WTC11 (cell line): ENCODE measurements around the gene ALMS1. TPM values are rescaled to one million over a fixed set of nuclear protein-coding genes. Genes with fewer than 3 reads are reported as not detected.

ENCODE experiments used
- ATAC-seq: fragments of 200-7000 bp; cut with Tn5 transposase; 2 replicates; pipeline ENCODE4 v1.10.0; 2021; ENCODE audit warnings: mild to moderate bottlenecking, moderate library complexity
- CTCF ChIA-PET: fragments of 300-600 bp; sonication (Branson Sonifier 250); formaldehyde crosslinking; loops from one replicate; lab custom pipeline; 2021; ENCODE audit warnings: antibody characterized with exemption; lab: Charles Lee
- POLR2A ChIA-PET: fragments of 350-600 bp; sonication (Branson Sonifier 250); formaldehyde crosslinking; loops from one replicate; lab custom pipeline; 2021; ENCODE audit warnings: antibody characterized with exemption; lab: Charles Lee
- DNase-seq: peaks from one replicate; pipeline ENCODE4 v3.0.0; 2021; ENCODE audit warnings: low spot score
- H3K27ac Mint-ChIP-seq: 2 replicates; pipeline ENCODE4 v1.8.0; 2021; ENCODE audit warnings: mixed read lengths
- H3K27me3 Mint-ChIP-seq: 2 replicates; pipeline ENCODE4 v1.8.0; 2021; ENCODE audit warnings: low read depth, mild to moderate bottlenecking, moderate library complexity, mixed read lengths
- H3K36me3 Mint-ChIP-seq: 2 replicates; pipeline ENCODE4 v1.8.0; 2021; ENCODE audit warnings: mixed read lengths
- H3K4me1 Mint-ChIP-seq: 2 replicates; pipeline ENCODE4 v1.8.0; 2022; ENCODE audit warnings: mixed read lengths
- H3K4me3 Mint-ChIP-seq: 2 replicates; pipeline ENCODE4 v1.8.0; 2021; ENCODE audit warnings: mild to moderate bottlenecking, moderate library complexity, mixed read lengths
- H3K9me3 Mint-ChIP-seq: 2 replicates; pipeline ENCODE4 v1.8.0; 2021; ENCODE audit warnings: mixed read lengths
- AR ChIP-seq: fragments of 250-450 bp; sonication (Bioruptor Pico); IDR thresholded peaks from 2 replicates; pipeline ENCODE4 v1.9.0; 2021; ENCODE audit warnings: mild to moderate bottlenecking
- ARID4B ChIP-seq: sonication (generic); formaldehyde crosslinking; IDR thresholded peaks from 2 replicates; pipeline ENCODE4 v1.8.0; 2023; ENCODE audit warnings: missing genetic modification reagents, mild to moderate bottlenecking, borderline replicate concordance
- ATF1 ChIP-seq: sonication (generic); formaldehyde crosslinking; IDR thresholded peaks from 2 replicates; pipeline ENCODE4 v1.8.1; 2023; ENCODE audit warnings: mild to moderate bottlenecking, moderate library complexity, missing genetic modification reagents
- EMX1 ChIP-seq: fragments of 250-450 bp; sonication (Bioruptor Pico); IDR thresholded peaks from 2 replicates; pipeline ENCODE4 v1.8.0; 2021; ENCODE audit warnings: mild to moderate bottlenecking
- GABPB1 ChIP-seq: sonication (generic); formaldehyde crosslinking; IDR thresholded peaks from 2 replicates; pipeline ENCODE4 v1.8.1; 2023; ENCODE audit warnings: mild to moderate bottlenecking, missing genetic modification reagents
- GRHL2 ChIP-seq: fragments of 250-450 bp; sonication (Bioruptor Pico); IDR thresholded peaks from 2 replicates; pipeline ENCODE4 v1.8.0; 2022; ENCODE audit warnings: mild to moderate bottlenecking, moderate library complexity; ENCODE audit not compliant: insufficient replicate concordance, severe bottlenecking
- KAT7 ChIP-seq: sonication (generic); formaldehyde crosslinking; IDR thresholded peaks from 2 replicates; pipeline ENCODE4 v1.8.1; 2023; ENCODE audit warnings: missing genetic modification reagents, mild to moderate bottlenecking, borderline replicate concordance
- MYBL2 ChIP-seq: sonication (generic); formaldehyde crosslinking; IDR thresholded peaks from 2 replicates; pipeline ENCODE4 v1.8.1; 2023; ENCODE audit warnings: mild to moderate bottlenecking, moderate library complexity, missing genetic modification reagents
- NFYB ChIP-seq: sonication (generic); formaldehyde crosslinking; conservative IDR thresholded peaks from 2 replicates; pipeline ENCODE4 v1.8.0; 2022; ENCODE audit warnings: low read depth, missing genetic modification reagents
- TCF7 ChIP-seq: sonication (generic); formaldehyde crosslinking; IDR thresholded peaks from 2 replicates; pipeline ENCODE4 v1.8.0; 2022; ENCODE audit warnings: mild to moderate bottlenecking, low read depth, missing genetic modification reagents, moderate library complexity
- ZNF121 ChIP-seq: sonication (generic); formaldehyde crosslinking; IDR thresholded peaks from 2 replicates; pipeline ENCODE4 v1.8.0; 2023; ENCODE audit warnings: missing genetic modification reagents
- ZNF317 ChIP-seq: sonication (generic); formaldehyde crosslinking; IDR thresholded peaks from 2 replicates; pipeline ENCODE4 v1.8.1; 2023; ENCODE audit warnings: low read depth, mild to moderate bottlenecking, moderate library complexity, missing genetic modification reagents, borderline replicate concordance
- total RNA-seq: library from RNA; stranded (reverse); gene quantifications from 3 replicates; pipeline ENCODE4 v1.2.3, GENCODE V29; 2021
- TF ChIP-seq, protein P1 (sequence below): fragments of 250-450 bp; sonication (Bioruptor Pico); conservative IDR thresholded peaks from 2 replicates; pipeline ENCODE4 v1.9.0; 2021; ENCODE audit warnings: mild to moderate bottlenecking
- TF ChIP-seq, protein P2 (sequence below): sonication (generic); formaldehyde crosslinking; IDR thresholded peaks from 2 replicates; pipeline ENCODE4 v1.8.1; 2022; ENCODE audit warnings: mild to moderate bottlenecking, missing genetic modification reagents, moderate library complexity, borderline replicate concordance
- TF ChIP-seq, protein P3 (sequence below): sonication (generic); formaldehyde crosslinking; IDR thresholded peaks from 2 replicates; pipeline ENCODE4 v1.8.1; 2023; ENCODE audit warnings: mild to moderate bottlenecking, missing genetic modification reagents
- TF ChIP-seq, protein P4 (sequence below): fragments of 250-450 bp; sonication (Bioruptor Pico); IDR thresholded peaks from 2 replicates; pipeline ENCODE4 v1.9.0; 2021; ENCODE audit warnings: mild to moderate bottlenecking, borderline replicate concordance

ALMS1 gene
- total RNA-seq, 1 experiment from 2014 or later = 37.3 TPM

- DNase-seq (no peak), ATAC-seq (no peak)
- H3K4me1 Mint-ChIP-seq = no peaks in the 10 kb centered on the region
- ChIA-PET CTCF (interaction anchor here (1.6 kb wide), 1 partner anchor 10 kb away, joined by 6 read pairs; no protein-coding TSS in a partner anchor), POLR2A (no interaction called here)
- H3K9me3 Mint-ChIP-seq = no peaks in the 10 kb centered on the region
- no peak overlapping the region for H3K27ac Mint-ChIP-seq
- H3K27me3 Mint-ChIP-seq = peaks cover 19% of the 10 kb centered on the region
- no peak overlapping the region for H3K4me3 Mint-ChIP-seq
- no peak for TF ChIP-seq ARID4B (CRISPR knock-in tag)
- H3K36me3 Mint-ChIP-seq = no peaks in the 10 kb centered on the region
These were observed 35.5 kb upstream of the ALMS1 start for GRCh38 chr2:73350035-73350691.

DNA sequence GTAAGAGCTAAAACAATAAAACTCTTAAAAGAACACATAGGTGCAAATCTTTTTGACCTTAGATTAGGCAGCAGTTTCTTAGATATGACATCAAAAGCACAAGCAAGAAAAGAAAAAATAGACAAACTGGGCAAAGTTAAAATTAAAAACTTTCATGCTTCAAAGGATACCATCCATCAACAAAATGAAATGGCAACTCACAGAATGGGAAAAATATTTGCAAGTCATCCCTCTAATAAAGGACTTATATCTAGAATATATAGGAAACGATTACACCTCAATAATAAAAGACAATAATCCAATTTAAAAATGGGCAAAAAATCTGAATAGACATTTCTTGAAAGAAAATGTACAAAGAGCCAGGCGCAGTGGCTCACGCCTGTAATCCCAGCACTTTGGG lies 29.5 kb upstream of the ALMS1 start:
- ChIA-PET CTCF (no interaction called here), POLR2A (no interaction called here)
- no peak for ATAC-seq
- no peaks in the 10 kb centered on the region for H3K4me1 Mint-ChIP-seq
- no peak overlapping the region for H3K4me3 Mint-ChIP-seq
- DNase-seq = no peak
- no peak overlapping the region for H3K27ac Mint-ChIP-seq
- H3K27me3 Mint-ChIP-seq = peaks cover 12% of the 10 kb centered on the region
- no peaks in the 10 kb centered on the region for H3K36me3 Mint-ChIP-seq
- H3K9me3 Mint-ChIP-seq = peaks cover 6% of the 10 kb centered on the region
- no peak for TF ChIP-seq AR (CRISPR knock-in tag)
- TF ChIP-seq, protein P1, sequence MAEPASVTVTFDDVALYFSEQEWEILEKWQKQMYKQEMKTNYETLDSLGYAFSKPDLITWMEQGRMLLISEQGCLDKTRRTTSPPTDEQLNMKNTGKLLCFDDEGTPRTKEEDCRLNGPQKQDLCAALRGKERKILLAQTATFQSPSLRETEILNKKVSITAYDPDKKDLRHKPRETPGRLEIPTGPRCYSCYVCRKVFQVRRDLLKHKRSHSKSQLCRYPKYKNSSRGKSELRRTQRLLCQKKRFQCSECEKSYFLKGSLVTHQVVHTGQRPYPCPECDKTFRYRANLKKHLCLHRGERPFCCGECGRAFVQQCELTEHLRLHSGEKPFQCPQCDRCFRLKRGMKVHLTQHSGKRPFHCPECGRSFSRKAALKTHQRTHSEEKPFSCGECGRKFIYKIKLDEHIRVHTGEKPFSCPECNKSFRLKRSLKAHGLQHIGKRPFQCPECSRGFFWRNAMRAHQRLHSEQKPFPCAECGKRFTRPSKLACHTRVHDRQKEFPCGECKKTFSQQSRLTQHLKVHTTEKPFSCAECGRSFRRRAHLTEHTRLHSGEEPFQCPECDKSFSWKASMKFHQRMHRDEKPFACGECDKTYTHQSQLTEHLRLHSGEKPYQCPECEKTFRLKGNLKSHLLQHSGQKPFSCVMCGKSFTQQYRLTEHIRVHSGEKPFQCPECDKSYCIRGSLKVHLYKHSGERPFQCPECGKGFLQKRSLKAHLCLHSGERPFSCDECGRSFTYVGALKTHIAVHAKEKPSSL (CRISPR knock-in tag) = no peak
- no peak for TF ChIP-seq MYBL2 (CRISPR knock-in tag)
- TF ChIP-seq, protein P2, sequence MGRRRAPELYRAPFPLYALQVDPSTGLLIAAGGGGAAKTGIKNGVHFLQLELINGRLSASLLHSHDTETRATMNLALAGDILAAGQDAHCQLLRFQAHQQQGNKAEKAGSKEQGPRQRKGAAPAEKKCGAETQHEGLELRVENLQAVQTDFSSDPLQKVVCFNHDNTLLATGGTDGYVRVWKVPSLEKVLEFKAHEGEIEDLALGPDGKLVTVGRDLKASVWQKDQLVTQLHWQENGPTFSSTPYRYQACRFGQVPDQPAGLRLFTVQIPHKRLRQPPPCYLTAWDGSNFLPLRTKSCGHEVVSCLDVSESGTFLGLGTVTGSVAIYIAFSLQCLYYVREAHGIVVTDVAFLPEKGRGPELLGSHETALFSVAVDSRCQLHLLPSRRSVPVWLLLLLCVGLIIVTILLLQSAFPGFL (CRISPR knock-in tag) = no peak
- no peak for TF ChIP-seq EMX1 (CRISPR knock-in tag)
- no peak for TF ChIP-seq GABPB1
- TF ChIP-seq, protein P3, sequence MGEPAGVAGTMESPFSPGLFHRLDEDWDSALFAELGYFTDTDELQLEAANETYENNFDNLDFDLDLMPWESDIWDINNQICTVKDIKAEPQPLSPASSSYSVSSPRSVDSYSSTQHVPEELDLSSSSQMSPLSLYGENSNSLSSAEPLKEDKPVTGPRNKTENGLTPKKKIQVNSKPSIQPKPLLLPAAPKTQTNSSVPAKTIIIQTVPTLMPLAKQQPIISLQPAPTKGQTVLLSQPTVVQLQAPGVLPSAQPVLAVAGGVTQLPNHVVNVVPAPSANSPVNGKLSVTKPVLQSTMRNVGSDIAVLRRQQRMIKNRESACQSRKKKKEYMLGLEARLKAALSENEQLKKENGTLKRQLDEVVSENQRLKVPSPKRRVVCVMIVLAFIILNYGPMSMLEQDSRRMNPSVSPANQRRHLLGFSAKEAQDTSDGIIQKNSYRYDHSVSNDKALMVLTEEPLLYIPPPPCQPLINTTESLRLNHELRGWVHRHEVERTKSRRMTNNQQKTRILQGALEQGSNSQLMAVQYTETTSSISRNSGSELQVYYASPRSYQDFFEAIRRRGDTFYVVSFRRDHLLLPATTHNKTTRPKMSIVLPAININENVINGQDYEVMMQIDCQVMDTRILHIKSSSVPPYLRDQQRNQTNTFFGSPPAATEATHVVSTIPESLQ (CRISPR knock-in tag) = no peak
- TF ChIP-seq, protein P4, sequence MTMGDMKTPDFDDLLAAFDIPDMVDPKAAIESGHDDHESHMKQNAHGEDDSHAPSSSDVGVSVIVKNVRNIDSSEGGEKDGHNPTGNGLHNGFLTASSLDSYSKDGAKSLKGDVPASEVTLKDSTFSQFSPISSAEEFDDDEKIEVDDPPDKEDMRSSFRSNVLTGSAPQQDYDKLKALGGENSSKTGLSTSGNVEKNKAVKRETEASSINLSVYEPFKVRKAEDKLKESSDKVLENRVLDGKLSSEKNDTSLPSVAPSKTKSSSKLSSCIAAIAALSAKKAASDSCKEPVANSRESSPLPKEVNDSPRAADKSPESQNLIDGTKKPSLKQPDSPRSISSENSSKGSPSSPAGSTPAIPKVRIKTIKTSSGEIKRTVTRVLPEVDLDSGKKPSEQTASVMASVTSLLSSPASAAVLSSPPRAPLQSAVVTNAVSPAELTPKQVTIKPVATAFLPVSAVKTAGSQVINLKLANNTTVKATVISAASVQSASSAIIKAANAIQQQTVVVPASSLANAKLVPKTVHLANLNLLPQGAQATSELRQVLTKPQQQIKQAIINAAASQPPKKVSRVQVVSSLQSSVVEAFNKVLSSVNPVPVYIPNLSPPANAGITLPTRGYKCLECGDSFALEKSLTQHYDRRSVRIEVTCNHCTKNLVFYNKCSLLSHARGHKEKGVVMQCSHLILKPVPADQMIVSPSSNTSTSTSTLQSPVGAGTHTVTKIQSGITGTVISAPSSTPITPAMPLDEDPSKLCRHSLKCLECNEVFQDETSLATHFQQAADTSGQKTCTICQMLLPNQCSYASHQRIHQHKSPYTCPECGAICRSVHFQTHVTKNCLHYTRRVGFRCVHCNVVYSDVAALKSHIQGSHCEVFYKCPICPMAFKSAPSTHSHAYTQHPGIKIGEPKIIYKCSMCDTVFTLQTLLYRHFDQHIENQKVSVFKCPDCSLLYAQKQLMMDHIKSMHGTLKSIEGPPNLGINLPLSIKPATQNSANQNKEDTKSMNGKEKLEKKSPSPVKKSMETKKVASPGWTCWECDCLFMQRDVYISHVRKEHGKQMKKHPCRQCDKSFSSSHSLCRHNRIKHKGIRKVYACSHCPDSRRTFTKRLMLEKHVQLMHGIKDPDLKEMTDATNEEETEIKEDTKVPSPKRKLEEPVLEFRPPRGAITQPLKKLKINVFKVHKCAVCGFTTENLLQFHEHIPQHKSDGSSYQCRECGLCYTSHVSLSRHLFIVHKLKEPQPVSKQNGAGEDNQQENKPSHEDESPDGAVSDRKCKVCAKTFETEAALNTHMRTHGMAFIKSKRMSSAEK (CRISPR knock-in tag) = no peak
- TF ChIP-seq GRHL2 (CRISPR knock-in tag) = no peak
- no peak for TF ChIP-seq ZNF121
- no peak for TF ChIP-seq ZNF317
- TF ChIP-seq NFYB (CRISPR knock-in tag) = no peak
- TF ChIP-seq TCF7 (CRISPR knock-in tag) = no peak
- TF ChIP-seq ATF1 (CRISPR knock-in tag) = no peak
- no peak for TF ChIP-seq KAT7 (CRISPR knock-in tag)
